ENCODE measurements around the gene PPIB.
A peak's percentile ranks its signal among the peaks of the same experiment; 100 is the strongest.

The PPIB gene

GRCh38 chr15:64157599-64158125 lies 5.2 kb downstream of the PPIB start:
- DNase-seq = no peak

DNA sequence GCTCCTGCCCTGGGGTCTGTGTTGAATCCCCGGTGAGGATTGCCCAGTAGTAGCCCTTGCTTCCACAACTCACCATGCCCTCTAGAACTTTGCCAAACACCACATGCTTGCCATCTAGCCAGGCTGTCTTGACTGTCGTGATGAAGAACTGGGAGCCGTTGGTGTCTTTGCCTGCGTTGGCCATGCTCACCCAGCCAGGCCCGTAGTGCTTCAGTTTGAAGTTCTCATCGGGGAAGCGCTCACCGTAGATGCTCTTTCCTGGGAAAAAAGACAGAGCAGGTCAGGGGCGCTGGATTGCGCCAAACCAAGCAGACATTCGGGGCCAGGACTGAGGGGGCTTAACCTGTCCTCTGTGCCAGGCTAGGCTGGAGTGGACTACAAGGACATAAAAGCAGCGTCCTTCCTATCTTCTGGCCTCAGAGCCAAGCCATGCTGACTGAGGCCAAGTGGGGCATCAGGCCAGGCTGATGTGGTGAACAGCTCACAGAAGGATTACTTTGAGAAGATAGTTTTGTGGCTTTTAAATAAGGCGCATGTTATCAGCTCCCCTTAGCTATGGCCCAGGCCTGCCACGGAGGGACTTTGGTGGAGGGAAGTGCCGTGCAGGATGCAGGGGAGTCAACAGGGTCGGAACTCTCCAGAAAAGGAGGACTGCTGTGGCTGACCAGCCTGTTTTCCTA lies 6.0 kb downstream of the PPIB start:
- no peak for DNase-seq

GRCh38 chr15:64155802-64156651 lies 6.8 kb downstream of the PPIB start:
- no peak for DNase-seq

GRCh38 chr15:64153480-64154367 lies 9.1 kb downstream of the PPIB start:
- DNase-seq = peak; percentile 74 to 89 (median 86)

DNA sequence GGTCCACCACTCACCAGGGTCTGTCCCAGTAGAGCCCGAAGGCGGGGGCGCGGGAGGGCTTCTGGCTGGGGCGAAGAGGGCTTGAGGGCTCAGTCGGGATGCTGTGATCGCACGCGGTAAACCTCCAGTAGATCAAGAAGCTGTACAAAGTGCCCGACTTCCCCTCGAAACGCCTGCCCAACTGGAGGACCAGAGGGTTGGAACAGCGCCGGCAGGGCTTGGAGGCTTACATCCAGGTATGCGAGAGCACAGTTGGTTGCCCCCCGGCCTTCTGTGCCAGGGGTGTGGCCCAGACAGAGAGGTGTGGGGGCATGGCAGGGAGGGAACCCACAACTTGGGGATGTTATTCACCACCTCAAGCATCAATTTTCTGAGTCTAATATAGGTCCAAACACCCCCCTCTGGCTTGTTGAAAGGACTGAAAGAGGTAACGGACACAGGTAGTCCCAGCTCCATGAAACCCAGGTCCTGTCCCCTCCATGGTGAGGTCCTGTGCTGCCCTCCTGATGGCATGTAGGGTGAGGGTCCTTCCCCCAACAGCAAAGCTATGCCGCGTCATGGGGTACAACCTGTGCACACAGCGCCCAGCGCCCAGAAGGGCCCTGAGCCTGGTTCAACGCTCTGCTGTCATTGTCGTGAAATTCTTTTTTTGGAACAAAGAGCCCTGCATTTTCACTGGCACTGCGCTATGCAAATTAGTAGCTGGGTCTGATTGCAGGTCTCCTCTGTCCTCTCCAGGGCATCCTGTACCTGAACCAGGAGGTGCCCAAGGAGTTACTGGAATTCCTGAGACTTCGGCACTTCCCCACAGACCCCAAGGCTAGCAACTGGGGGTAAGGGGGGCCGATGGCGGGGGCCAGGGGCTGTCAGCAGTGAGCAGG lies 10.1 kb downstream of the PPIB start:
- no peak for DNase-seq

GRCh38 chr15:64151727-64152506 lies 10.9 kb downstream of the PPIB start, which contains the start of gene SNX22:
Gene SNX22, plus strand, starts transcription at chr15:64151731. Its CDS starts 45 bp downstream, at chr15:64151776.
- peak in 2 of 5 donors; percentile 30 to 31 for DNase-seq

DNA sequence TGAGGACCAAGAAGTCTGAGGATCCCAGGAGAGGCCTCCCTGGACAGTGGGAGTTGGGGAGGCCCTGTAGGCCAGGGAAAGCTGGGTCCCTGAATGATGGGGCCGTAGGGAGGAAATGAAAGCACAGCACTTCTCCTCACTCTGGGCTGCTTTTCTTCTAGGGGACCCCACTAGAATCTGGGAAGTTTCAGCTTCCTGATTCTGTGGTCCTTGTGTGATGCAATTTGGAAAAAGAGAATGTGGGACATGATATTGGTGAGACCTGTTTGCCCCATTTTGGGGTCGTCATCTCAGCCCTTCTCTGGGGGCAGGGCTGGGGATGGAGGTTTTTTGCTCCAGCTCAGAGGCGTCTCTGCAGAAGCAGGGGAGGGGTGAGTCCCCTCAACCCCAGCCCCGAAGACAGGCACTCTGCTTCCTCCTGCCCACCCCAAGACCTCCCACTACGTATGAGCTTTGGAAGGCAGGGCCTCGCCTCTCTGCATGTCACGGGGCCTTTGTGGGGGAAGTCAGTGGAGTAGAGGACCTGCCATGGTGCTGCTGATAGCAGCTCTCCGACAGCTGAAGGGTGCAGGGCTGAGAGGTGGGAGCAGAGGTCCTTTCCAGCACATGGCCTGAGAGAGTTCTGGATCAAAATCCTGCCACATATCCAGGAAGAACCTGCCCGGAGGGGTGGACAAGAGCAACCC lies 12.8 kb downstream of the PPIB start:
- DNase-seq = no peak

GRCh38 chr15:64149424-64149823 lies 13.4 kb downstream of the PPIB start:
- peak in 1 of 5 donors; percentile 45 for DNase-seq

GRCh38 chr15:64148581-64148980 lies 14.2 kb downstream of the PPIB start:
- DNase-seq = no peak

DNA sequence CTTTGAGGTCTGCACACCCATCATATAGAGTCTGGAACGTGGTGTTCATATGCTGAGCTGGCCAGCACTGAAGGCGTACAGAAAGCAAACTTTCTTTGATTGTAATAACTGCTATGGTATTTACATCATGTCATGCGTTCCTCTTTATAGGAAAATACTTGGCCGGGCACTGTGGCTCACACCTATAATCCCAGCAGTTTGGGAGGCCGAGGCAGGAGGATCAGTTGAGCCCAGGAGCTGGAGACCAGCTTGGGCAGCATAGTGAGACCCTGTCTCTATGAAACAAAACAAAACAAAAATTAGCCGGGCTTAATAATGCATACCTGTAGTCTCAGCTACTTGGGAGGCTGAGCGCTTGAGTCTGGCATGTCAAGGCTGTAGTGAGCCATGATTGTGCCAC lies 14.7 kb downstream of the PPIB start:
- DNase-seq = no peak

GRCh38 chr15:64146885-64147681 lies 15.7 kb downstream of the PPIB start:
- no peak for DNase-seq

GRCh38 chr15:64146520-64146884 lies 16.3 kb downstream of the PPIB start:
- no peak for DNase-seq

DNA sequence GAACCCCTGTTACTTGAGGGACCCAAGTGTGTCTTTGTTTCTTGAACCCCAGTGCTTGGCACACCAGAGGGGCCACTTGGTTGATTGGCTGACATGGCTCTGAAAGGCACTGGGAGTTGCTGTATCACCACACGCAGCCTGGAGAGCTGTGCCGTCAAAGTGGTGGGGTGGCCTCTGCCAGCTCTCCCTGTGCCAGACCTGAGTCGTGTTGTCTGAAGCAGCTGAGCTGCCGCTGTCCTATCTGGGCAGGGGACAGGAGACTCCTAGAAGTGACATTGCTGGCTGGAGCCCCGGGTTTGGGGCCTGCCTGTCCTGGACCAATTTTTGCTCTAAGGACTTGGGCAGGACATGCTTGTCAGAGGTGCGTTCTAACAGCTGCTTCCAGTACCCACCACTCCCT lies 16.8 kb downstream of the PPIB start:
- no peak for DNase-seq

DNA sequence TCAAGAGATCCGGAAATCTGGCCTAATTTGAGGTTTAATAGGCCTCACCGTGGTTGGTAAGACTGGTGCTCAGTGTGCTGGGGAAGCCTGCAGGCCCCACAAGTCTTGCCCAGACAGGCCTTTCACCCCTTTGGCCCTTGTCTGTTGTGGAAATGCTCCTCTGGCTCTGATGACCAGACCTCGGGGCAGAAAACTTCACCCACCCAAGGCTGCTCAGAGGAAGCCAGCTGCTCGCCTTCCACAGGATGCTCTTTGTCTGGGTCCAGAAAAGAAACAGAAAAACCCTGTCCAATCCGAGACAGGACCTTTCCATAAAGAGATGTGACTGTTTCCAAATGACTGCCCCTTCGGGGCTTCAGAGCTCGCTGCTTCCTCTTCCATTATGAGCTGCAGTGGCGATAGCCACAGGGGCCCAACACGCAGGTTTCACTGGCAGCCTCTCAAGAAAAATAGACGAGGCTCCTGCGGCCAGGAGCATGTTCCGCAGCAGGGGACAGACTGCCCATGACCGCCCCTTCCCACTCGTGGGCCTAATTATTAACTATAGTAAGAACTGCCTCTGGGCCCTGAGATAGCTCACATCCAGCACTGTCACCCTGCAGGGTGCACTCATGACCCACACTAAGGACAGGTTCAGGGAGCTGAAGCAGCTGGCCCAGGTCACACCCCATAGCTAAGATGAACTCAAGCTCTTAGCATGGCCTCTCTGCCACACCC lies 18.1 kb downstream of the PPIB start:
- no peak for DNase-seq

DNA sequence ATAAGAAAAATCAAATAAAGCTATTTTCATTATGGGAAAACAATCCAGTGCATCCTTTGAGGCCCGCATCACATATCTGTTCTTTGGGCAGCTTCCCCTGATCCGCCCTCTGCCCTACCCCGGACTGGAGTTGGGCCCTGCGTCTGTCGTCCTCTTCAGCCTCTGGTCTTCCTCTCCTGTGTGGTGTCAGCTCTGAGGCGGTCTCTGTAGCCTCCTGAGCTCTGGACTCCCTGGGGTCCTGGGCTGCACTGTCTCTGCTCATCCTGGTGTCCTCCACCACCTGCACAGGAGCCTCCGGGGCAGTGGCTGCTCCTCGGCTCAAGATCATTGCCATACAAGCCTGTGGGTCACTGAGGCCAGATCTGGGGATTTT lies 18.6 kb downstream of the PPIB start:
- DNase-seq = no peak

DNA sequence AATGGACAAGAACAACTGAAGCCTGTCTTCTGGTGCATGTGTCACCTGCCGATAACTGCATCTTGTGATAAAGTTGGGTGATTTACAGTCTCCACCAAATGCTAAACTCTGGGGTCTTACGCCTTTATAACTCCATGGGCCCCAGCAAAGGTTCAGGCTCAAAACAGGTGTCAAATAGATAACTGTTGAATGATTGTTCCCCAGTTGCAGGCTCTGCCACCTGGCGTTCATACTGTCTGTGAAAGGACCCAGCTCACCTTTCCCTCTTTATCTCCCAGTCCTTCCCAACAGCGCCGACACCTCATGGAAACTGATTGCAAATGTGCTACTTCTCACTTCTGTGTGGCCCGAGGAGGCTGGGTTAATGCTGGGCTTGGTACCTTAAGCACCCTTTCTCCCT lies 19.5 kb downstream of the PPIB start:
- no peak for DNase-seq

- no peak for DNase-seq
Measured at GRCh38 chr15:64141798-64142512, 20.9 kb downstream of the PPIB start.

DNA sequence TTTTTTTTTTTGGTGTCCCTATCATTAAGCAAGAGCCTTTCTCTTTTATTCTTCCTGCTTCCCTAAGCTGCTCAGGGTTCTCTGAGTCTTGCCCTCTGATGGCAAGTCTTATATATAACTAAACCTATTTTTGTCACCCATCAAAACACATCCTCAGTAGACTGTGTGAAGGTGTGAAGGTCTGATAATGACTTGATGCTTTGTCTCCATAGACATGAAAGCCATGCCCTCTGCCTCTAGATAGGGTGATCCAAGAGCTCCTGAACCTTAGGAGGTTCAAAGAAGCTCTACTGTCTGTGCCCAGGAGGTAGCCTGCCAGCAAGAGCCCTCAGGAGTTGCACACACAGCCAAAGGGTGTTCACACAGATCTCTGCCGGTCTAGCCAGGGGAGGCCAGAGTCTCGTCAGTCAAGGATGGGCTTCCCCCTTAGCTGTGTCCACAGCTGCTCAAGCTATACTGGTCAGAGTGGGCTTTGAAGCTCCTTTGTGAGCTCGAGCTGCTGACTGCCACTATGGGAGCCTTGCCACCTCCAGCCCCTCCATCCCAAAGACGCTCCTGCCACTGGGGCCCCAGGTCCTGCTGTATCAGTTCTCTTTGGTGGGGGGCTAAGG lies 24.4 kb downstream of the PPIB start:
- DNase-seq = no peak
